ENCODE data around the gene KCNQ4.

Gene KCNQ4

DNA sequence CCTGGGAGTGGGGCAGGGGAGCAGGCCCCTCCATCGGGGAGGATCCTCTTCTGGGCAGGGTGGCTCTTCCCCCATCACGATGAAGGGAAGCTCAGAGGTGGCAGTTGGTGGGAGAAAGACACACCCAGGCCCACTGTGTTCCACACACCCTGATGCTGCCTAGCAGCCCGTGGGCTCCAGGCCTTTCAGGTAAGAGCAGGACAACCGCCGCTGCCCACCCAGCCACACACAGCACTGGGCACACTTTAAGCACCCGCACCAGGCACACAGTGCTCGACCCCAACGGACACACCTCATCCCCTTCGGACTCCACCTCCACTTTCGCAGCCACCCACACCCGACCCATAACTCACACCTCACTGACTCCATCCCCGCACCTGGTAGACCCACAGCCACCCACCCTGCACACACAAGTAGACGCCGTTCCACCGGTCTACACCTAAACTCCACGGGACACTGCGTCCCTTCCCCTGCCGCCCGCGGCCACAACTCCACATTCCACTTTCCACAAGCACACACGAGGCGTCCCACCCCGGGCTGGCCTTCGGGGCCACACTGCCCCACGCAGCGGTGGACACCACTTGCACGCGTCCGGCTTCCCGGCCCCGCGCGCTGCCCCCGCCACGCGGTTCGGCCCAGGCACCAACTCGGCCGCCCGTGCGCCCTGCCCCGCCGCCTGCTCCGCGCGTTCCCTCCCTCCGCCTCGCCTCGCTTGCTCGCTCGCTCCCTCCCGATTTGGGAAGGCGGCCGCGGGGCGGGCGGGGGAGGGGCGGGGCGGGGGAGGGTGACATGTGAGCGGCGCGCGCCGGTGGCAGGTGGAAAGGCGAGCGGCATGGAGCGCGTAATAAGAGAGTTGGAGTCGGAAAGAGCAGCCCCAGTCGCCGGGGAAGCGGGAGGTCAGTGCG, at the start of gene KCNQ4:
Gene KCNQ4 (plus strand): TSS at position 787 of the 905 bp plus-strand sequence. CDS start 307 bp downstream, outside the sequence.
- CTCF ChIA-PET, result interaction anchor here (1.7 kb wide), 1 partner anchor 9 kb away, joined by 9 read pairs; no protein-coding TSS in a partner anchor
- POLR2A ChIA-PET (ENCODE audit: low non-redundant PET), result no interaction called here
- peak; percentile 40 for DNase-seq (ENCODE audit: low spot score)
- H3K27ac ChIP-seq, result no peak within 1 kb of the TSS
- no peak for TF ChIP-seq CTCF (conservative IDR thresholded peaks at IDR 0.05; ENCODE audit: low read depth)

DNA sequence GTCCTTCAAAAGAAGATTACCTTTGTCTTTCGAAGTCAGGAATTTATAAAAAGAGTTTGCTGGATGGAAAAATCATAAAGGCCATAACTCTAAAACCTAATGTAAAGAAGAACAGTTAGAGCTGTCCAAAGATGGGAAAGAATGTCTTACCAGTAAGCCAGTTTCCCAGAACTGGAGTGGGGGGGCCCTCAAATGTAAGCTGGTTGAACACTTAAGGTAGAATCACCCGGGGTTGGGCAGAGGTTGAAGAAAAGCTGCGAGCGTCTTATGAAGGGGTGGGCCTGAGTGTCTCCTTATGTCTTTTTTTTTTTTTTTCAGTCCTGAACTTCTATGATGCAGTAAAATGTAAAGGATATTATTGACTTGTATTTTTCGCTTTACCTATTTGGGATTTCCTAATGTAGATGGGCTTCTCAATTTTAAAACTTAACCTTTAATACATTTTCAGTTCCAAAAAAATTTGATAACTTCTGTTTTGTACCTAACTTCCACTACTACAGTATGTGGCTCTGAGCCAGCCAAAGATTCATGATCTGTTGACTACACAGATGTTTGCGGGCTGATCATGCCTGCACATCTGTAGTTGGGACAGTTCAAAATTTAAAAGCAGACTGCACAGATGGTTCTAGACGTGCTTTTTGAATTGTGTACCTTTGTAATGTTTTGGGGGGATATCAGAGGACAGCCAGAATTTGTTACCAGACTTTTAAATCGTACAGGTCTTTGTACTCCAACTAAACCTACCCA, 48.5 kb upstream of the KCNQ4 start:
- ChIA-PET POLR2A (ENCODE audit: low non-redundant PET) (no interaction called here), CTCF (no interaction called here)
- H3K27ac ChIP-seq, result no peak overlapping the region
- no peak for TF ChIP-seq CTCF (conservative IDR thresholded peaks at IDR 0.05; ENCODE audit: low read depth)
- DNase-seq (ENCODE audit: low spot score), result no peak

- CTCF ChIA-PET, result interaction anchor here (0.7 to 1.1 kb wide), 2 partner anchors 29 to 40 kb away, joined by 5 to 9 read pairs; no protein-coding TSS in a partner anchor
- no peak for TF ChIP-seq CTCF (conservative IDR thresholded peaks at IDR 0.05; ENCODE audit: low read depth)
- POLR2A ChIA-PET (ENCODE audit: low non-redundant PET), result no interaction called here
- peak; percentile 22 for DNase-seq (ENCODE audit: low spot score)
- no peak overlapping the region for H3K27ac ChIP-seq
Measured at GRCh38 chr1:40736085-40736531, 47.5 kb upstream of the KCNQ4 start.

GRCh38 chr1:40738831-40739230, 44.8 kb upstream of the KCNQ4 start:
- ChIA-PET CTCF (no interaction called here), POLR2A (ENCODE audit: low non-redundant PET) (no interaction called here)
- no peak overlapping the region for H3K27ac ChIP-seq
- TF ChIP-seq CTCF (conservative IDR thresholded peaks at IDR 0.05; ENCODE audit: low read depth), result no peak
- DNase-seq (ENCODE audit: low spot score), result no peak

DNA sequence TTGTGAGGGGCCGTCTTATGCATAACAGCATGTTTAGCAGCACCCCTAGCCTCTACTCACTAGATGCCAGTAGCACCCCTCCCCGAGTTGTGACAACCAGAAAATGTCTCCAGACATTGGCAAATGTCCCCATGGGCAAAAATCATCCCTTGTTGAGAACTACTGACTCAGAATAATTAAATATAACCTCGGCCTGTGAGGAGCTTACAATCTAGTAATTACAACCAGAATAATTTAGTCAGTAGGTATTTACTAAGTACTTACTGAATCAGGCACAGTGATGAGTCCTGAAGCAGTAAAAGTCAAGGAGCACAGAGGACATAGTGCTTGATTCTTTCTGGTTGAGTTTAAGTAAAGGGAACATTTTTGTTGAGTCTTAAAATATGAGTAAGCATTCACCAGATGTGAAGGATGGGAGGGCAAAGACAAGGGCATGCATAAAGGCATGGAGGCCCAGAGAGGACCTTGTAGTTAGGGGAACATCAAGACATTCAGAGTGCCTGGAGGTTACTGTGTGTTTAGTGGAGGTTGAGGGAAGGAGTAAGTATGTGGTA, 44.1 kb upstream of the KCNQ4 start:
- CTCF ChIA-PET, result no interaction called here

More for the DNA sequence above, 44.1 kb upstream of the KCNQ4 start:
- H3K27ac ChIP-seq, result no peak overlapping the region
- TF ChIP-seq CTCF (conservative IDR thresholded peaks at IDR 0.05; ENCODE audit: low read depth), result no peak
- POLR2A ChIA-PET (ENCODE audit: low non-redundant PET), result no interaction called here
- DNase-seq (ENCODE audit: low spot score), result no peak
